B cell (primary cell): ENCODE measurements around the gene RAB27A.

ENCODE experiments used
- EZH2 ChIP-seq: IDR thresholded peaks from 2 replicates; pipeline ENCODE4 v1.6.1; 2012; ENCODE audit warnings: borderline replicate concordance, low read depth, mild to moderate bottlenecking, moderate library complexity, low read length; ENCODE audit not compliant: insufficient read depth, poor library complexity, severe bottlenecking
- TF ChIP-seq, protein P1 (sequence below): fragments of 200-600 bp; IDR thresholded peaks from one replicate; pipeline ENCODE4 v1.8.0; 2022; ENCODE audit warnings: antibody characterized with exemption, mild to moderate bottlenecking

GRCh38 chr15:55230051-55230670 lies 59.5 kb downstream of the RAB27A start:
- TF ChIP-seq, protein P1, sequence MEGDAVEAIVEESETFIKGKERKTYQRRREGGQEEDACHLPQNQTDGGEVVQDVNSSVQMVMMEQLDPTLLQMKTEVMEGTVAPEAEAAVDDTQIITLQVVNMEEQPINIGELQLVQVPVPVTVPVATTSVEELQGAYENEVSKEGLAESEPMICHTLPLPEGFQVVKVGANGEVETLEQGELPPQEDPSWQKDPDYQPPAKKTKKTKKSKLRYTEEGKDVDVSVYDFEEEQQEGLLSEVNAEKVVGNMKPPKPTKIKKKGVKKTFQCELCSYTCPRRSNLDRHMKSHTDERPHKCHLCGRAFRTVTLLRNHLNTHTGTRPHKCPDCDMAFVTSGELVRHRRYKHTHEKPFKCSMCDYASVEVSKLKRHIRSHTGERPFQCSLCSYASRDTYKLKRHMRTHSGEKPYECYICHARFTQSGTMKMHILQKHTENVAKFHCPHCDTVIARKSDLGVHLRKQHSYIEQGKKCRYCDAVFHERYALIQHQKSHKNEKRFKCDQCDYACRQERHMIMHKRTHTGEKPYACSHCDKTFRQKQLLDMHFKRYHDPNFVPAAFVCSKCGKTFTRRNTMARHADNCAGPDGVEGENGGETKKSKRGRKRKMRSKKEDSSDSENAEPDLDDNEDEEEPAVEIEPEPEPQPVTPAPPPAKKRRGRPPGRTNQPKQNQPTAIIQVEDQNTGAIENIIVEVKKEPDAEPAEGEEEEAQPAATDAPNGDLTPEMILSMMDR = no peak
- no peak for TF ChIP-seq EZH2
